ENCODE measurements around the gene PIK3IP1.

Gene PIK3IP1

GRCh38 chr22:31233001-31233400 is 59.3 kb downstream of the PIK3IP1 start:
- DNase-seq (ENCODE audit: low spot score) = no peak
- ChIA-PET POLR2A (ENCODE audit: low non-redundant PET) (no interaction called here), CTCF (interaction anchor here (0.6 to 0.8 kb wide), 2 partner anchors 21 to 118 kb away, joined by 3 to 4 read pairs; partner anchors contain the start of gene LIMK2)
- no peak for TF ChIP-seq CTCF (conservative IDR thresholded peaks at IDR 0.05; ENCODE audit: low read depth)
- H3K27ac ChIP-seq = no peak overlapping the region

Data from RWPE1 (cell line).